HepG2 (cell line): ENCODE measurements around the gene NUBP2. TPM values are rescaled to one million over a fixed set of nuclear protein-coding genes. Genes with fewer than 3 reads are reported as not detected.
A peak's percentile ranks its signal among the peaks of the same experiment; 100 is the strongest.

Experiments used
- CBX1 ChIP-seq: IDR thresholded peaks from one replicate; pipeline ENCODE4 v1.6.1; 2016; ENCODE audit warnings: antibody characterized with exemption, low read depth
- KDM4B ChIP-seq: sonication (generic); formaldehyde crosslinking; IDR thresholded peaks from 2 replicates; pipeline ENCODE4 v1.4.0; 2020; ENCODE audit warnings: missing genetic modification reagents
- KLF16 ChIP-seq, 2 experiments: sonication (generic) in 1 of 2; formaldehyde crosslinking in 1 of 2; IDR thresholded peaks; 2 replicates each; pipeline versions ENCODE4 v1.6.1 to v1.8.0; 2016 to 2023; ENCODE audit warnings: missing genetic modification reagents in 2 of 2, missing compliant biosample characterization in 1 of 2
- MED13 ChIP-seq: sonication (generic); formaldehyde crosslinking; IDR thresholded peaks from 2 replicates; pipeline ENCODE4 v1.5.0; 2020; ENCODE audit warnings: missing genetic modification reagents
- NFKBIZ ChIP-seq: IDR thresholded peaks from 2 replicates; pipeline ENCODE4 v1.6.1; 2018; ENCODE audit warnings: missing genetic modification reagents, missing compliant biosample characterization
- PAX8 ChIP-seq: sonication (generic); formaldehyde crosslinking; IDR thresholded peaks from 2 replicates; pipeline ENCODE4 v1.8.0; 2022; ENCODE audit warnings: mild to moderate bottlenecking, missing genetic modification reagents, borderline replicate concordance
- SUZ12 ChIP-seq: fragments of 150-350 bp; IDR thresholded peaks from 2 replicates; pipeline ENCODE4 v1.6.1; 2014; ENCODE audit warnings: low read depth, low read length
- ZC3H13 ChIP-seq: sonication (generic); formaldehyde crosslinking; IDR thresholded peaks from 2 replicates; pipeline ENCODE4 v1.8.1; 2023; ENCODE audit warnings: mild to moderate bottlenecking, missing genetic modification reagents, moderate library complexity
- ZIK1 ChIP-seq: sonication (generic); formaldehyde crosslinking; IDR thresholded peaks from 2 replicates; pipeline ENCODE4 v1.5.0; 2020; ENCODE audit warnings: mild to moderate bottlenecking, low read depth, missing genetic modification reagents, borderline replicate concordance
- ZKSCAN5 ChIP-seq: sonication (generic); formaldehyde crosslinking; IDR thresholded peaks from 2 replicates; pipeline ENCODE4 v1.5.1; 2020; ENCODE audit warnings: mild to moderate bottlenecking, missing genetic modification reagents
- ZNF253 ChIP-seq: sonication (generic); formaldehyde crosslinking; IDR thresholded peaks from 2 replicates; pipeline ENCODE4 v1.8.0; 2022; ENCODE audit warnings: mild to moderate bottlenecking, missing genetic modification reagents, borderline replicate concordance
- ZNF460 ChIP-seq: sonication (generic); formaldehyde crosslinking; IDR thresholded peaks from 2 replicates; pipeline ENCODE4 v1.5.1; 2020; ENCODE audit warnings: missing genetic modification reagents, mild to moderate bottlenecking, borderline replicate concordance
- ZNF598 ChIP-seq: sonication (generic); formaldehyde crosslinking; IDR thresholded peaks from 2 replicates; pipeline ENCODE4 v1.5.1; 2020; ENCODE audit warnings: mild to moderate bottlenecking, missing genetic modification reagents, borderline replicate concordance
- ZNF878 ChIP-seq: sonication (generic); formaldehyde crosslinking; IDR thresholded peaks from 2 replicates; pipeline ENCODE4 v1.8.1; 2023; ENCODE audit warnings: mild to moderate bottlenecking, missing genetic modification reagents, moderate library complexity
- ZSCAN21 ChIP-seq: sonication (generic); formaldehyde crosslinking; IDR thresholded peaks from 2 replicates; pipeline ENCODE4 v1.8.0; 2022; ENCODE audit warnings: mild to moderate bottlenecking, missing genetic modification reagents, moderate library complexity, borderline replicate concordance
- ZSCAN29 ChIP-seq: sonication (generic); formaldehyde crosslinking; conservative IDR thresholded peaks from 2 replicates; pipeline ENCODE4 v1.4.0; 2020; ENCODE audit warnings: mild to moderate bottlenecking, missing genetic modification reagents
- polyA plus RNA-seq, 8 experiments: library from polyadenylated mRNA; depleted of rRNA in 3 of 8; stranded (reverse) in 7 of 8; unstranded in 1 of 8; fragments of >200 nt; fragmentation: Illumina TruSeq in 4 of 8; extraction: Trizol in 4 of 8; gene quantifications; 2 replicates each; pipeline versions ENCODE4 v1.2.1 to v1.2.3, GENCODE V29; 2011 to 2016; ENCODE audit warnings: low read depth in 4 of 8, missing spikeins in 1 of 8, mixed read lengths in 1 of 8; ENCODE audit not compliant: insufficient read depth in 1 of 8
- total RNA-seq, 5 experiments: library from RNA; depleted of rRNA; stranded (reverse); fragments of >200 nt; fragmentation: Illumina TruSeq; extraction: Trizol; gene quantifications; 2 replicates each; pipeline ENCODE4 v1.2.3, GENCODE V29; 2016; ENCODE audit warnings: low read depth in 1 of 5
- TF ChIP-seq, protein P1 (sequence below): fragments of 450-650 bp; IDR thresholded peaks from 2 replicates; pipeline ENCODE4 v1.6.1; 2017
- TF ChIP-seq, protein P2 (sequence below): sonication (generic); formaldehyde crosslinking; IDR thresholded peaks from 2 replicates; pipeline ENCODE4 v1.4.0; 2020; ENCODE audit warnings: missing genetic modification reagents
- TF ChIP-seq, protein P3 (sequence below): sonication (generic); formaldehyde crosslinking; IDR thresholded peaks from 2 replicates; pipeline ENCODE4 v1.8.1; 2023; ENCODE audit warnings: missing genetic modification reagents, inconsistent platforms, borderline replicate concordance
- TF ChIP-seq, protein P4 (sequence below): sonication (generic); formaldehyde crosslinking; IDR thresholded peaks from 2 replicates; pipeline ENCODE4 v1.8.0; 2022; ENCODE audit warnings: low read depth, missing genetic modification reagents
- TF ChIP-seq, protein P5 (sequence below): sonication (generic); formaldehyde crosslinking; IDR thresholded peaks from 2 replicates; pipeline ENCODE4 v1.8.0; 2022; ENCODE audit warnings: missing genetic modification reagents, mild to moderate bottlenecking, inconsistent platforms, borderline replicate concordance

The NUBP2 gene
- total and polyA plus RNA-seq, 2 of the 13 experiments (the other 11 are each of a cell fraction or from before 2014, with no cell fraction given) = 25.7 to 61.5 TPM

DNA sequence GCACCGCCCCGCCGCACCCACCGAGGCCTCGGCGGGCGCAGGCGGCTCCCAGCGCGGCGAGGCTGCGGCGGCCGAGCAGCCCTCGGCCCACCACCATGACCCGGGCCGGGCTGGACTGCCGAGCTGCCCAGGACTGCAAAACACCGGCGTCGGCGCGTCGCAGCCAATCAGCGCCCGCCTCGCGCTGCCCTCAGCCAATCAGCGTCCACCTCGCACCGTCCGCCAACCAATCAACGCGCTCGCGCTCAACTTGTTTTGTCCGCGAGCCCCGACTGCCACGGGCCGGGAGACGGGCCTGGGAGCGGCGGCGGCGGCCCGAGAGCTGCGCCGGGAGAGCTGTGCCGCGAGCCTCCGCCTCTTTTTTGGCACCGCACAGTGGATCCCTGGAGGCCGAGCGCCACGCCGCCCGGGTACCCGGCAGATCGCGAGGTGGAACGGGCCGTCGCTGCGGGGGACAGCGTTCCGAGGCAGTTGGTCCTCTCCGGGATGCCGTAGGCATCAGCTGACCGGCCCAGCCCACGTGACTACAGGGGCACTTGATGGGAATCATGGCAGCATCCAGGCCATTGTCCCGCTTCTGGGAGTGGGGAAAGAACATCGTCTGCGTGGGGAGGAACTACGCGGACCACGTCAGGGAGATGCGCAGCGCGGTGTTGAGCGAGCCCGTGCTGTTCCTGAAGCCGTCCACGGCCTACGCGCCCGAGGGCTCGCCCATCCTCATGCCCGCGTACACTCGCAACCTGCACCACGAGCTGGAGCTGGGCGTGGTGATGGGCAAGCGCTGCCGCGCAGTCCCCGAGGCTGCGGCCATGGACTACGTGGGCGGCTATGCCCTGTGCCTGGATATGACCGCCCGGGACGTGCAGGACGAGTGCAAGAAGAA is 44.2 kb downstream of the NUBP2 start, which contains the start of the genes FAHD1 and HAGH (continued):
- TF ChIP-seq KLF16 (CRISPR knock-in tag; IDR thresholded peaks at IDR 0.05) (peak; percentile 69 to 96; a peak in 2 of 4 replicates), PAX8 (no peak), ZSCAN29 (CRISPR knock-in tag) (peak; percentile 53; the same call in 1 of the 2 replicates), ZSCAN21 (CRISPR knock-in tag) (peak; percentile 95), NFKBIZ (CRISPR knock-in tag) (peak; percentile 84; the same call in 1 of the 2 replicates), CBX1 (peak; percentile 80), ZNF460 (no peak), ZIK1 (peak; percentile 94), KDM4B (CRISPR knock-in tag) (peak; percentile 74), SUZ12 (no peak), ZNF253 (CRISPR knock-in tag) (peak; percentile 30; the same call in 1 of the 2 replicates), ZKSCAN5 (CRISPR knock-in tag) (0 out of 2 replicates have a peak, but pooled peaks have one; percentile 46), ZNF598 (CRISPR knock-in tag) (peak; percentile 91; the same call in 1 of the 2 replicates), ZNF878 (CRISPR knock-in tag) (0 out of 2 replicates have a peak, but pooled peaks have one; percentile 32), ZC3H13 (CRISPR knock-in tag) (peak; percentile 90), MED13 (peak; percentile 81)
- TF ChIP-seq, protein P1, sequence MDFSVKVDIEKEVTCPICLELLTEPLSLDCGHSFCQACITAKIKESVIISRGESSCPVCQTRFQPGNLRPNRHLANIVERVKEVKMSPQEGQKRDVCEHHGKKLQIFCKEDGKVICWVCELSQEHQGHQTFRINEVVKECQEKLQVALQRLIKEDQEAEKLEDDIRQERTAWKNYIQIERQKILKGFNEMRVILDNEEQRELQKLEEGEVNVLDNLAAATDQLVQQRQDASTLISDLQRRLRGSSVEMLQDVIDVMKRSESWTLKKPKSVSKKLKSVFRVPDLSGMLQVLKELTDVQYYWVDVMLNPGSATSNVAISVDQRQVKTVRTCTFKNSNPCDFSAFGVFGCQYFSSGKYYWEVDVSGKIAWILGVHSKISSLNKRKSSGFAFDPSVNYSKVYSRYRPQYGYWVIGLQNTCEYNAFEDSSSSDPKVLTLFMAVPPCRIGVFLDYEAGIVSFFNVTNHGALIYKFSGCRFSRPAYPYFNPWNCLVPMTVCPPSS = no peak
- TF ChIP-seq, protein P2, sequence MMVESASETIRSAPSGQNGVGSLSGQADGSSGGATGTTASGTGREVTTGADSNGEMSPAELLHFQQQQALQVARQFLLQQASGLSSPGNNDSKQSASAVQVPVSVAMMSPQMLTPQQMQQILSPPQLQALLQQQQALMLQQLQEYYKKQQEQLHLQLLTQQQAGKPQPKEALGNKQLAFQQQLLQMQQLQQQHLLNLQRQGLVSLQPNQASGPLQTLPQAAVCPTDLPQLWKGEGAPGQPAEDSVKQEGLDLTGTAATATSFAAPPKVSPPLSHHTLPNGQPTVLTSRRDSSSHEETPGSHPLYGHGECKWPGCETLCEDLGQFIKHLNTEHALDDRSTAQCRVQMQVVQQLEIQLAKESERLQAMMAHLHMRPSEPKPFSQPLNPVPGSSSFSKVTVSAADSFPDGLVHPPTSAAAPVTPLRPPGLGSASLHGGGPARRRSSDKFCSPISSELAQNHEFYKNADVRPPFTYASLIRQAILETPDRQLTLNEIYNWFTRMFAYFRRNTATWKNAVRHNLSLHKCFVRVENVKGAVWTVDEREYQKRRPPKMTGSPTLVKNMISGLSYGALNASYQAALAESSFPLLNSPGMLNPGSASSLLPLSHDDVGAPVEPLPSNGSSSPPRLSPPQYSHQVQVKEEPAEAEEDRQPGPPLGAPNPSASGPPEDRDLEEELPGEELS = no peak
- TF ChIP-seq, protein P3, sequence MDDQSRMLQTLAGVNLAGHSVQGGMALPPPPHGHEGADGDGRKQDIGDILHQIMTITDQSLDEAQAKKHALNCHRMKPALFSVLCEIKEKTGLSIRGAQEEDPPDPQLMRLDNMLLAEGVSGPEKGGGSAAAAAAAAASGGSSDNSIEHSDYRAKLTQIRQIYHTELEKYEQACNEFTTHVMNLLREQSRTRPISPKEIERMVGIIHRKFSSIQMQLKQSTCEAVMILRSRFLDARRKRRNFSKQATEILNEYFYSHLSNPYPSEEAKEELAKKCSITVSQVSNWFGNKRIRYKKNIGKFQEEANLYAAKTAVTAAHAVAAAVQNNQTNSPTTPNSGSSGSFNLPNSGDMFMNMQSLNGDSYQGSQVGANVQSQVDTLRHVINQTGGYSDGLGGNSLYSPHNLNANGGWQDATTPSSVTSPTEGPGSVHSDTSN (CRISPR knock-in tag) = 0 out of 2 replicates have a peak, but pooled peaks have one; percentile 68
- TF ChIP-seq, protein P4, sequence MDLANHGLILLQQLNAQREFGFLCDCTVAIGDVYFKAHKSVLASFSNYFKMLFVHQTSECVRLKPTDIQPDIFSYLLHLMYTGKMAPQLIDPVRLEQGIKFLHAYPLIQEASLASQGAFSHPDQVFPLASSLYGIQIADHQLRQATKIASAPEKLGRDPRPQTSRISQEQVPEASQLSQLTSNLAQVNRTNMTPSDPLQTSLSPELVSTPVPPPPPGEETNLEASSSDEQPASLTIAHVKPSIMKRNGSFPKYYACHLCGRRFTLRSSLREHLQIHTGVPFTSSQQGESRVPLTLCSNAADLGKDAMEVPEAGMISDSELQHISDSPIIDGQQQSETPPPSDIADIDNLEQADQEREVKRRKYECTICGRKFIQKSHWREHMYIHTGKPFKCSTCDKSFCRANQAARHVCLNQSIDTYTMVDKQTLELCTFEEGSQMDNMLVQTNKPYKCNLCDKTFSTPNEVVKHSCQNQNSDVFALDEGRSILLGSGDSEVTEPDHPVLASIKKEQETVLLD (CRISPR knock-in tag) = peak; percentile 57; the same call in 1 of the 2 replicates
- TF ChIP-seq, protein P5, sequence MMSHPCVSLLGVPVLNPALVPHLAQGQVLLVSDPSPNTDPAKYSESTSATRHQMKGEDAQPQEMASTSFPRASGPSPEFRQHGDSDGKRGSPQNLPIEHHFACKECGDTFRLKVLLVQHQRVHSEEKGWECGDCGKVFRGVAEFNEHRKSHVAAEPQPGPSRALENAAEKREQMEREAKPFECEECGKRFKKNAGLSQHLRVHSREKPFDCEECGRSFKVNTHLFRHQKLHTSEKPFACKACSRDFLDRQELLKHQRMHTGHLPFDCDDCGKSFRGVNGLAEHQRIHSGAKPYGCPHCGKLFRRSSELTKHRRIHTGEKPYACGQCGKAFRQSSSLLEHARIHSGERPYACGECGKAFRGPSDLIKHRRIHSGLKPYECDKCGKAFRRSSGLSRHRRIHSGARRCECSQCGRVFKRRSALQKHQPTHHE = 0 out of 2 replicates have a peak, but pooled peaks have one; percentile 48
